ENCODE data around the gene ATP1A1. TPM values are rescaled to one million over a fixed set of nuclear protein-coding genes. Genes with fewer than 3 reads are reported as not detected.

Gene ATP1A1
- total and polyA plus RNA-seq, 2 donors (not counting 3 experiments of a cell fraction or from before 2014, with no cell fraction given) = 263 to 325 TPM

GRCh38 chr1:116405241-116406135 lies 32.4 kb downstream of the ATP1A1 start:
- H3K4me1 ChIP-seq (ENCODE audit: control insufficient read depth, extremely low read depth, insufficient read depth, low read length) = no peaks in the 10 kb centered on the region
- H3K4me3 ChIP-seq (replicated peaks in 1 of 3; ENCODE audit: insufficient read depth in 1 of 3, low read depth in 1 of 3, low read length in 3 of 3) = no peak overlapping the region
- no peak overlapping the region for H3K27ac ChIP-seq (ENCODE audit: insufficient read depth, low read depth, low read length)
- H4K20me1 ChIP-seq (replicated peaks; ENCODE audit: control insufficient read depth, extremely low read depth, insufficient read depth, low read length) = no peaks in the 10 kb centered on the region
- BruUV-seq (replicated peaks) = no TSS peak
- H3K36me3 ChIP-seq (ENCODE audit: control insufficient read depth in 2 of 2, extremely low read depth in 1 of 2, insufficient read depth in 2 of 2, low read length in 2 of 2) = peaks cover 40 to 54% of the 10 kb centered on the region in 2 experiments
- no peak for FAIRE-seq
- no peak for TF ChIP-seq FOS (IDR thresholded peaks at IDR 0.05; ENCODE audit: borderline replicate concordance, insufficient read depth, low read length)
- TF ChIP-seq POLR2A (IDR thresholded peaks at IDR 0.05; ENCODE audit: low read depth, low read length) = no peak
- no peak for TF ChIP-seq JUN (IDR thresholded peaks at IDR 0.05; ENCODE audit: borderline replicate concordance, insufficient read depth, insufficient read length, low read depth)
- TF ChIP-seq MYC (IDR thresholded peaks at IDR 0.05; ENCODE audit: low read depth, low read length) = no peak
- TF ChIP-seq MAX (IDR thresholded peaks at IDR 0.05; ENCODE audit: insufficient read depth, insufficient read length) = no peak
- no peak for TF ChIP-seq GATA2 (IDR thresholded peaks at IDR 0.05; ENCODE audit: insufficient read depth, insufficient read length, low read depth, low read length)
- TF ChIP-seq, protein P1, sequence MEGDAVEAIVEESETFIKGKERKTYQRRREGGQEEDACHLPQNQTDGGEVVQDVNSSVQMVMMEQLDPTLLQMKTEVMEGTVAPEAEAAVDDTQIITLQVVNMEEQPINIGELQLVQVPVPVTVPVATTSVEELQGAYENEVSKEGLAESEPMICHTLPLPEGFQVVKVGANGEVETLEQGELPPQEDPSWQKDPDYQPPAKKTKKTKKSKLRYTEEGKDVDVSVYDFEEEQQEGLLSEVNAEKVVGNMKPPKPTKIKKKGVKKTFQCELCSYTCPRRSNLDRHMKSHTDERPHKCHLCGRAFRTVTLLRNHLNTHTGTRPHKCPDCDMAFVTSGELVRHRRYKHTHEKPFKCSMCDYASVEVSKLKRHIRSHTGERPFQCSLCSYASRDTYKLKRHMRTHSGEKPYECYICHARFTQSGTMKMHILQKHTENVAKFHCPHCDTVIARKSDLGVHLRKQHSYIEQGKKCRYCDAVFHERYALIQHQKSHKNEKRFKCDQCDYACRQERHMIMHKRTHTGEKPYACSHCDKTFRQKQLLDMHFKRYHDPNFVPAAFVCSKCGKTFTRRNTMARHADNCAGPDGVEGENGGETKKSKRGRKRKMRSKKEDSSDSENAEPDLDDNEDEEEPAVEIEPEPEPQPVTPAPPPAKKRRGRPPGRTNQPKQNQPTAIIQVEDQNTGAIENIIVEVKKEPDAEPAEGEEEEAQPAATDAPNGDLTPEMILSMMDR (IDR thresholded peaks at IDR 0.05; ENCODE audit: extremely low read depth in 1 of 2, insufficient read depth in 1 of 2, low read depth in 1 of 2, low read length in 2 of 2) = no peak
- TF ChIP-seq EZH2 (IDR thresholded peaks at IDR 0.05; ENCODE audit: borderline replicate concordance, low read depth, low read length, severe bottlenecking) = no peak
- TF ChIP-seq POLR2AphosphoS5 (IDR thresholded peaks at IDR 0.05; ENCODE audit: insufficient read depth, low read depth, low read length) = no peak
- H2AFZ ChIP-seq (ENCODE audit: low read depth, low read length) = no peak overlapping the region
- ChIA-PET CTCF (interaction anchor here (1.1 to 10.4 kb wide), 3 partner anchors 8 to 93 kb away, joined by 4 to 97 read pairs (median 6); no protein-coding TSS in a partner anchor), POLR2A (no interaction called here)
- no peaks in the 10 kb centered on the region for H3K27me3 ChIP-seq (ENCODE audit: control insufficient read depth in 2 of 2, insufficient read depth in 2 of 2, low read length in 2 of 2)
- H3K9me1 ChIP-seq (replicated peaks; ENCODE audit: control insufficient read depth, extremely low read depth, insufficient read depth, low read length) = no peaks in the 10 kb centered on the region
- H3K9ac ChIP-seq (replicated peaks; ENCODE audit: extremely low read depth, insufficient read depth, low read length) = no peak overlapping the region
- H3K4me2 ChIP-seq (ENCODE audit: insufficient read depth, low read length) = no peak overlapping the region
- dilution Hi-C loops (cut with MboI; ENCODE audit: extremely low pct_ligation_motif_present, low sequenced_read_pairs) (no loop called here), intact Hi-C loops (cut with micrococcal nuclease) (no loop called here)
- no peak for DNase-seq (ENCODE audit: low read depth, low spot score)
- H3K79me2 ChIP-seq (ENCODE audit: control insufficient read depth, insufficient read depth, low read length) = no peaks in the 10 kb centered on the region
- no peaks in the 10 kb centered on the region for H3K9me3 ChIP-seq (replicated peaks; ENCODE audit: control insufficient read depth, insufficient read depth, low read length)
